NCI-H526 treated with DMSO at 0.1 percent for 48 hours (cell line): Measurements from ENCODE around the gene OR52E1.
"Not testable (repeated sequence)": the region's sequence is repeated elsewhere in the genome, so short reads cannot be mapped to it uniquely, and the experiment has no call there.

Experiments
- DNase-seq: peaks from one replicate; lab custom pipeline; 2025; lab: John Stamatoyannopoulos, UW

Gene OR52E1

DNA sequence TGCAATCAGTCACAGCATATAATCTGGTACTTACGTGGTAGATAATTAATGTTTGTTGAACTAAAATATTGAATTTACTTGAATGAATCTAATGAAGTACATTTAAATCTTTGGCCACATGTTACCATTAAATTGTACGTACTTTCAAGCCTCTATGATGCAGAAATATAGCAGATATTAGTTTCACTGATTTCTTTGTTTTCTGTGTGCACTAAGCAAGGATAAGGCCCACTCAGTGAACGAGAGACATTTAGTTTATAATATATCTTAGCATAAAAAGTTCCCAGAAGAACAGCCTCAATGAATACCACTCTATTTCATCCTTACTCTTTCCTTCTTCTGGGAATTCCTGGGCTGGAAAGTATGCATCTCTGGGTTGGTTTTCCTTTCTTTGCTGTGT, at the start of gene OR52E1:
OR52E1 (plus strand) TSS at position 301 of the 400 bp plus-strand sequence.
- DNase-seq, result no peak

DNA sequence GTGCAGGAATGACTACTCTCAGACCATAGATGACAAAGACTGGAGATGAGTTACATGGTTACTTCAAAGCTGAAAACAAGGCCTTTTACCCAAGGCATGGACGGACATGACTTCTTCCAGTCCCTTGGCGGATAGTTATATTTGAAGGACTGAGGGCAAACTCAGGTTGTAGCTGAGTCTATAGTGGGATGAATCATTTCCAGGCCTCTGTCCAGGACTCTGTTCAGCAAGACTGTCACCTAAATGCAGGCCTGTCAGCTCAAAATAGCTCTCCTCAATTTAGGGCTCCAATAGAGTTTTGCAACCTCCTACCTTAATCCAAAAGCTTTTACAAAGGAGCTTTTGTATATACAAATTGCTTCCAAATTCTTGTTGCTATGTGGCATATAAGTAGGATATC, 47.4 kb upstream of the OR52E1 start:
- no peak for DNase-seq

DNA sequence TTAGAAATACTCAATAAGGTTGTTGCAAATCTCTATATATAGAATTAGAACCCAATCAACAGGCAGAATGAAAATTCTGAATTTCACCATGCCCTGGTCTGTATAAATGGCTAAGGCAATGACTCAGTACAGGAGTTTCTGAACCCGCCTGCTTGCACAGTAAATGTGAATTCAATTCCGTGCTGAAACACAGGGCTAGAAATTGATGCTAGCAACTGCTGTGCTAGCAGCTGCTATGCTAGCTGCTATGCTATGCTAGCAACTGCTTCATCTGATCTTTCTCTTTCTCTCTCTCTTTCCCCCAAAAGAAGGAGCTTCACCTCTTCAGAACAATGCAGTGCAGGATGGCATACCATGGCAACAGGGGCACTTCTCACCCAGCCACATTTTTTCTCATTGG, 32.7 kb upstream of the OR52E1 start:
- DNase-seq, result no peak

DNA sequence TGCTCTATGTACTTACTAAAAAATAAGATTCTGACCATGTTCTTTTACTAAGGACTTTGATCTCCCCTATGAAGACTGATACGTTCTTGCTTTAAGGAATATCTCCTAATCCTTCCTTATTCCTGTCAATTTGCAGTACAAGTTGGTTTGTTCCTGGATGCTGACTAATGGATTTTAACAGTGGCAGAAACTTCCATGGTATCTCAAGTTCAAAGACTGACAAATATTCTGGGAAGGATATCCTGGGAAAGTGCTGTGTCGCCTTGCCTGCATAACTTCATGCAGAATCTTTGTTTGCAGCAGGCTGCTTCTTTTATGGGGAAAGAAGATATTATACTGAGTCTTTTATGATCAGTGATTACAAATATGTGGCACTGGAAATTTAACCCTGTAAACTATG, 31.4 kb upstream of the OR52E1 start:
- no peak for DNase-seq

DNA sequence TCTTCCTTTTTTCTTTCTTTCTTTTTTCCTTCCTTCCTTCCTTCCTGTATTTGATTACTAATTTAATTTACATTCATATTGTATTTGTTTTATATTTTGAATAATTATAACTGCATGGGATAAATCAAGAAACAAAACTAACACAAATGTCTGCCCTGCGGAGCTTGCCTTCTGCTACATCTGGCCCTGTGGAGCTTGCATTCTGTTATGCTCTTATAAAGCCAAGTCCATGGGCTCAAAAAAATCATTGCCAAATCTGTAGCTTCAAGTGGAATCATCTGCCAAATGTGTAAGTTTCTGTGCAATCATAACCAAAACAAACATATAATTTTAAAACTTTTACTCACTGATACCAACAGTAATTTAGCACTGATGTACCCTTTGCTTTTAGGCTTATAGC, 31.0 kb upstream of the OR52E1 start:
- DNase-seq, result no peak

DNA sequence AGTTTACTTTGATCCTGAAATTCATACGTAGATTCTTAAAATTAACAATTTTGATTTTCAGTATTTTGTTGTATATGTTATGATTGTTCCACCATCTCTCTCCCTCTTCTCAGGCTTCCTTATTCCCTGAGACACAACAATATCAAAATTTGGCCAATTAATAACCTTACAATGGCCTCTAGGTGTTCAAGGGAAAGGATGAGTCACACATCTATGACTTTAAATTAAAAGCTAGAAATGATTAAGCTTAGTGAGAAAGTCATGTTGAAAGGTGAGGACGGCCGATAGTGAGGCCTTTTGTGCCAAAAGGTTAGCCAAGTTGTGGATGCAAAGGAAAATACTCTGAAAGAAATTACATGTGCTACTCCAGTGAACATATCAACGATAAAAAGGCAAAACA, 28.5 kb upstream of the OR52E1 start:
- no peak for DNase-seq

DNA sequence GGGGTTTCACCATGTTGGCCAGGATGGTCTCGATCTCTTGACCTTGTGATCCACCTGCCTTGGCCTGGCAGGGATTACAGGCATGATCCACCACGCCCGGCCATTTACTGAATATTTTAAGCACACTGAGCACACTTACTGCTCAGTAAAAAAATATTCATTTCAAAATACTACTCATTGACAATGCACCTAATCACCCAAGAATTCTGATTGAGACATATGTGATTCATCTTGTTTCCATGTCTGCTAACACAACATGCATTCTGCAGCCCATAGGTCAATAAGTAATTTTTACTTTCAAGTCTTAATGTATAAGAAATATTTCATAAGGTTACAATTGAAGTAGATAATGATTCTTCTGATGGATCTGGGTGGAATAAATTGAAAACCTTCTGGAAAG, 27.3 kb upstream of the OR52E1 start:
- DNase-seq, result no peak

DNA sequence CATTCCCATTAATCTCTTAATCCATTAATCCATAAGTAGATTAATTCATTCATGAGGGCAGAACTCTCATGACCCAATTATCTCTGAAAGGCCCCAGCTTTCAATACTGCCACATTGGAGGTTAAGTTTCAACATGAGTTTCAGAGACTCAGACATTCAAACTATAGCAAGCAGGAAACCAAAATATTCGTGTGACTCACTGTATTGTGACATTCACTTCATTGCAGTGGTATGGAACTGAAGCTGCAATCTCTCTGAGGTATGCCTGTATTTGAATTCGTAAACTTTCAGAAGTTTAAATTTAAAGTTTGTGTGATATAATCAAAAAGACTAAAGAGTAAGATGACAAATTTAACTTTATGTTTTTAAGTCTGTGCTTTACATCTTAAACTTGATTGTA, 26.0 kb upstream of the OR52E1 start:
- DNase-seq, result no peak

DNA sequence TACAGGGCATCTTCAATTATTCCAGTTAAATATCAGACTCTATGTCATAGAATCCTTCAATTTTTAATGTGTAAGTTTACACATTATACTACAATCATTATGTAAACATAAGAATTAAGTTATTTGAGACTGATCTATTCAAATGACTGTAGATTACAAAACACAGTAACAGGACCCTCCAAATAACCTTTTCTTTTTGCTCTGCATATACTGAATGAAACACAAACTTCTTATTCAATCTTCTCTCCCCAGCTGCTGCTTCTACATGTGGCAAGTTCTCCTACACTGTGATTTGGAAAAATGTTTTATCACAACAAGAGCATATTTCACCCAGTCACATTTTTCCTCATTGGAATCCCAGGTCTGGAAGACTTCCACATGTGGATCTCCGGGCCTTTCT, 23.1 kb upstream of the OR52E1 start, which contains the start of gene OR52J3:
OR52J3 (plus strand) TSS at position 301 of the 400 bp plus-strand sequence; CDS start at position 301, 0 bp downstream.
- no peak for DNase-seq

DNA sequence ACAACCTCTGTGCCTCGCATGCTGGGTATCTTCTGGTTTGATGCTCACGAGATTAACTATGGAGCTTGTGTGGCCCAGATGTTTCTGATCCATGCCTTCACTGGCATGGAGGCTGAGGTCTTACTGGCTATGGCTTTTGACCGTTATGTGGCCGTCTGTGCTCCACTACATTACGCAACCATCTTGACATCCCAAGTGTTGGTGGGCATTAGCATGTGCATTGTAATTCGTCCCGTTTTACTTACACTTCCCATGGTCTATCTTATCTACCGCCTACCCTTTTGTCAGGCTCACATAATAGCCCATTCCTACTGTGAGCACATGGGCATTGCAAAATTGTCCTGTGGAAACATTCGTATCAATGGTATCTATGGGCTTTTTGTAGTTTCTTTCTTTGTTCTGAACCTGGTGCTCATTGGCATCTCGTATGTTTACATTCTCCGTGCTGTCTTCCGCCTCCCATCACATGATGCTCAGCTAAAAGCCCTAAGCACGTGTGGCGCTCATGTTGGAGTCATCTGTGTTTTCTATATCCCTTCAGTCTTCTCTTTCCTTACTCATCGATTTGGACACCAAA, 22.5 kb upstream of the OR52E1 start:
- DNase-seq, result no peak

DNA sequence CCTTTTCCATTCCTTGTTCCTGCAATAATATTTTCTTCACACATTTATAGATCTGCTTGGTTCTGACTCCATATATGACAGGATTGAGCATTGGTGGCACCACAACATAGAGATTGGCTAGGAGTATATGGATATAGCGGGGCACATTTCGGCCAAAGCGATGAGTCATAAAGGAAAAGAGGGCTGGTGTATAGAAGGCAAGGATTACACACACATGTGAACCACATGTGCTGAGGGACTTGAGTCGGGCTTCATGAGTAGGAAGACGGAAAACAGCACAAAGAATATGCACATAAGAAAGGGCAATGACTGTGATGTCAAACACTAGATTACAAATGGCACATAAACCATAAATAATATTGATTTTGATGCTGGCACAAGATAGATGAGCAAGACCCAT, 10.7 kb upstream of the OR52E1 start:
- not testable (repeated sequence) for DNase-seq

DNA sequence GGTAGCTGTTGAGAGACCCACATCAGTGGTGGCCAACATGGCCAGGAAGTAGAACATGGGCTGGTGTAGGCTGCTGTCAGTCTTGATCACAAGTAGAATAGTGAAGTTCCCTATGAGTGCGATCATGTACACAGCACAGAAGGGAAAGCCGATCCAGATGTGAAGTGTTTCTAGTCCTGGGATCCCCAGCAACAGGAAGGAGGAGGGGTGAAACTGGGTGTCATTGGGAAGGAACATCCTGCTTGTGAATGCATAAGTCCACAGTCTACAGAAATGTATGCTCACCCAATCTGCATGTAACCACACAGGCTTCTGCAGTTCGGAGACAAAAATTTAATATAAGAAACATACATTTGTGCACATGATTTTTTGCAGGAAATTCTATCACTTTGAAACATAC, 10.0 kb upstream of the OR52E1 start, which contains the start of gene OR52E2:
OR52E2 (minus strand) TSS at position 237 of the 400 bp plus-strand sequence; CDS start at position 237, 0 bp downstream.
- no peak for DNase-seq

DNA sequence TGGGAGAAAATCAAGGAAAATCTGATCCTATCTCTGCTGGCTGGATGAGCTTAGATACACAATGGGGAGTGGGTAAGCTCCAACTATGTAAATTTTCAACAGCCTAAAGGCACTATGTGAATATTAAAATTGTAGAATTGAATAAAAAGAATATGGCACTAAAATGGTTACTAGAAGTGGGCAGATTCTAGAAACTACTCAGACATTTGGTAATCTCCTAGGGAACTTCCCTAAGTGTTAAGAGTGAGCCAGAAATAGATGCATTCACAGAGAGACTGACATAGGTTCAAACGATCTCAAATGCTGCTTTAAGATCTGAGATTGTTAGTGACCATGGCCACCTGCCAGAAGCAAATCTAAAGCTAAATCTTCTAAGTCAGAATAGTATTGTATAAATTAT, 4.3 kb upstream of the OR52E1 start:
- no peak for DNase-seq

DNA sequence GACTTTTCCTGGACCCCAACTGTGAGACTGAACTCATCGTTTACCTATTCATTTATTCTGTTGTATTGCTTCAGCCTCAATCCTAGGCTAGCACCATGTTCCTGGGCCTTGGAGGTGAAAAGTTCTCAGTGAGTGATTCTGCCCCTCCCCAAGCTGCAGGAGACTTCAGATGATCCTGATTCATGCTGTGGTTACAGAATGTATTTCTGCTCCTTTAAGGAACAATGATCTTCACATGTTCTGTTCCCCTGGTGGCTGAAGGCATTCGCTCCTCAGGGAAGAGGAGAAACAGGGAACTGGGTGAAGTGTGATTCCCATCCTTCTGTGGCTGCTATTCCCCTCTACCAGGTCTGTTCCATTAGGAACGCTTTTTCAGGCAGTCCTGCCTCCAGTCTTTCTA, 2.4 kb downstream of the OR52E1 start:
- DNase-seq, result no peak

DNA sequence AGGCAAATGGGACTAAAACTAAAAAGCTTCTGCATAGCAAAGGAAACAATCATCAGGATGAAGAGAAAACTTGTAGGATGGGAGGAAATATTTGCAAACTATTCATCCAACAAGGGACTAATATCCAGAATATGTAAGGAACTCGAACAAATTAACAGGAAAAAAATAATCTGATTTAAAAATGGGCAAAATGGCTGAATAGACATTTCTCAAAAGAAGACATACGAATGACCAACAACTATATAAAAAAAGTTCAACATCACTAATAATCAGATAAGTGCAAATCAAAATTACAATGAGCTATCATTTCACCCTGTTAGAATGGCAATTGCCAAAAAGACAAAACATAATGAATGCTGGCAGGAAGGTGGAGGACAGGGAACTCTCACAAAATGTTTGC, 12.0 kb downstream of the OR52E1 start:
- DNase-seq, result no peak

DNA sequence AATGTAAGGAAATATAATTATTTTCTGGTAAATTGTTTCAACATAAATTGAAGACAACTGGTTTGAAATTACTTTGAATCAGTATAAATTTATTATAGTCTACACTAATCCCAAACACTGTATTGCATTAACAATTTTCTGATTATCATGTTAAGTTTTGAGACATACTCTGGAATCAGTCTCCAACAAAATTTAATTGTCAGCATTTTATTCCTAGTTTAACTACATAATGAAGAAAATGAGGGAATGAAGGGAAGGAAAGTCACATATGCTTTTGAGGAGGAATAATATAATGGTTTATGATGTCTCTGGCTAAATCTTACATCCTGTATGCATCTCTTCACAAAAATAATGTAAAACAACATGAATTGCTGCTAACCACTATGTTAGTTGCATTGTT, 14.2 kb downstream of the OR52E1 start:
- no peak for DNase-seq

DNA sequence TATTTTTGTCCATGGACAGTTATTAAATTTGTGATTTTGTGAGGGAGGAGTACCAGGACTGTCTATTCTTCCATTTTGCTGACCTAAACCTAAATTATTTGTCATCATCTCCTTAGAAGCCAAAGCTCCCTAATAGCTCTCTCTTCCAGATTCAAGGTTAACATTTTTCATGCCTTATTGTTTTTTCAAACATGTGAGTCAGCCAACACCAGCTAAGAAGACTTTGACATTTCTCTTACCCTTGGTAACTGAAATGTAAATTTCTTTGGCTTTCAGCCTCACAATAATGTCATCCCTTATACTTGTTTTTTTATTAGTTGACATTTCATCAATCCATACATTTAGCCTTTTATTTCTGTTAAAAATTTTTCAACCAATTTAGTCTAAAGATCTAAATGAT, 19.2 kb downstream of the OR52E1 start:
- DNase-seq, result no peak

DNA sequence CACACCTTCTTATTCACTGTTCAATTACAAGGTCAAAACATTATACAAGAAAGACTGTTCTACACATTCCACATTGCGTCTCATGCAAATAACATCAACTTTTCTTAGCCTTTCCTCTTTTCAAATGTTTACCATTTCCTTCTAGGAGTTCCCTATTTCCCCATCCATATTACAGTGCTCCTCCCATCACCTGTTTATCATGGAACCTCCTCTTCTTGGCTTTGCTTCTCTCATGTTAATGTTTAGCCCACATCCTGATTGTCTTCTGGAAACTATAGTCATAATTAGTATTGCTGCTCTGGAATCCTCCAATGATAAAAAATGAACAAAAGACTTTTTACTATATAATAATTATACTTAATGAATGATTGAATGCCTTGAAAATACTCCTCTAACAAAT, 21.3 kb downstream of the OR52E1 start:
- no peak for DNase-seq

DNA sequence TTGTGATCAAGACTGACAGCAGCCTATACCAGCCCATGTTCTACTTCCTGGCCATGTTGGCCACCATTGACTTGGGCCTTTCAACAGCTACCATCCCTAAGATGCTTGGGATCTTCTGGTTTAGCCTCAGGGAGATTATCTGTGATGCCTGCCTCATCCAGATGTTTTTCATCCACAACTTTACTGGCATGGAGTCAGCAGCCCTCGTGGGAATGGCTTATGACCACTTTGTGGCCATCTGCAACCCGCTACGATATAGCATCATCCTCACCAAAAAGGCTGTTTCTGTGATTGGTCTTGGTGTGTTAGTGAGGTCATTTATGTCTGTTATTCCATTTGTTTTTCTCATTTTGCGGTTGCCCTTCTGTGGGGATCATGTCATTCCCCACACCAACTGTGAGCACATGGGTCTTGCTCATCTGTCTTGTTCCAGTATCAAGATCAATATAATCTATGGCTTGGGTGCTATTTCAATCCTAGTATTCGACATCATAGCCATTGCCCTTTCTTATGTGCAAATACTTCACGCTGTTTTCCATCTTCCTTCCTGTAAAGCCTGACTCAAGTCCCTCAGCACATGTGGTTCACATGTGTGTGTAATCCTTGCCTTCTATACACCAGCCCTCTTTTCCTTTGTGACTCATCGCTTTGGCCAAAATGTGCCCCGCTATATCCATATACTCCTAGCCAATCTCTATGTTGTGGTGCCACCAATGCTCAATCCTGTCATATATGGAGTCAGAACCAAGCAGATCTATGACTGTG, 23.6 kb downstream of the OR52E1 start:
- DNase-seq, result no peak

DNA sequence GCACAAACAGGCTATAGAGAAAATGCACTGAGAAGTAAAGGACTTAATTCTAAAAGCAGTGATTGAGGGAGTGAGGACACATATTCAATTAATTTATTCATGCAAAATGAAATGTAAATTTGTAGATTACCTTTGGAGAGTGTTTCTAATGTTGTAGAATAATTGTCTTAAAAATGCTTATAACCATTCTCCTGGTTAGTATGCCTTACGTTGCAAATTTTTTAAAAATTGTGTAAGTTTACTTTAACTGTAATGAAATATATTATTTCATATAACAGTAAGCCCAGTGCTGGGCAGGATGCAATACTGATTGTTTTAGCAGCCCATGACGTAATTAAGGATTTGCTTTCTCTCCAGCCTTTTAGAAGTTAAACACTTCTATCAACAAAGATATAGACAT, 26.6 kb downstream of the OR52E1 start:
- DNase-seq, result no peak

DNA sequence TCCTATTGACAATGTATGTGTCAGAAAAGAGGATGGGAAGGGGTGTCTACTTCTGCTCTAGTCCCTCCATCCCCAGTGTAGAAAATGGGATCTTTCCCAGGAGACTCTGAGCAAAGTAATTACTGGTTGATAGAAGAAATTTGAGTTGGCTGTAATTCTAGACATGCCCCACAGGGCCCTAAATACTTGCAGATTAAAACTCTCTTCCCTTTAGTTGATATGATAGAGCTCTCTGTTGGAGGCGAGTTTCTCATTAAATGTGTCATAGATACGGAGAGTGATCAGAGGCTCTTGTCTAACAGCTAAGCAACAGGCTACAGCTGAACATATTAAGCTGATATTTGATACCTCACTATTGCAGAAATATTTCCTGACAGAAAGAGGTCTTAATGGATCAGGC, 32.9 kb downstream of the OR52E1 start:
- no peak for DNase-seq

DNA sequence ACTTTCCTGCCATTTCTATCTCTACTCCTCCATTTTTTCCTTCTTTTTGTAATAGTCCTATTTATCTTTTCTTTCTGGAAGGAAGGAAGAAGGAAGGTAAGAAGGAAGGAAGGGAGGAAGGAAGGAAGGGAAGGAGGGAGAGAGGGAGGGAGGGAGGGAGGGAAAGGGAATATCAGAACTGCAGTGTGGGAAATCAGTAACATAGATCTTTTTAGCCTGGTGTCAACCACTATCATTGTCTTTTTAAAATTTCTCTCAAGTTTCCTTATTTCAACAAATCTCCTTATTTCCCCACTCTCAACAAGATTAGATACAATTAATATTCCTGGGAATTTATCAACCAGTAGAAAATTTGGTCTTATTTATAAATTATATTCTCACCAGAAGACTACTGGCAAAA, 33.7 kb downstream of the OR52E1 start:
- DNase-seq, result no peak

DNA sequence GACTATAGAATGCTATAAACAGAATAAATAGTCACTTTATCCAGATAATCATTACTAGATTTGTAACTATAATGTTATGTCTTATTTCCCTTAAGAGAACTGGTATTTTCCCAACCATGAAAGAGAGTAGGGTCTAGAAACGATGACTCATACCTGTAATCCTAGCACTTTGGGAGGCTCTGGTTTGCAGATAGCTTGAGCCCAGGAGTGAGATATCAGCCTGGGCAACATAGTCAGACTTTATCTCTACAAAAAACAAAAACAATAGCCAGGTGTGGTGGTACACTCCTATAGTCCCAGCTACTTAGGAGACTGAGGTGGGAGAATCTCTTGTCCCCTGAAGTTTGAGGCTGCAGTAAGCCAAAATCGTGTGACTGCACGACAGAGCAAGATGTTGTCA, 37.9 kb downstream of the OR52E1 start:
- no peak for DNase-seq

DNA sequence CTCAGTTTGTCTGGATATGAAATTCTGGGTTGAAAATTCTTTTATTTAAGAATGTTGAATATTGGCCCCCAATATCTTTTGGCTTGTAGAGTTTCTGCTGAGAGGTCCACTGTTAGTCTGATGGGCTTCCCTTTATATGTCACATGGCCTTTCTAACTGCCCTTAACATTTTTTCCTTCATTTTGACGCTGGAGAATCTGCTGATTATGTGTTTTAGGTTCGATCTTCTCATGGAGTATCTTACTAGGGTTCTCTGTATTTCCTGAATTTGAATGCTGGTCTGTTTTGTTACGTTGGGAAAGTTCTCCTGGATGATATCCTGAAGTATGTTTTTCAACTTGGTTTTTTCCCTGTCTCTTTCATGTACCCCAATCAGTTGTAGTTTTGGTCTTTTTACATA, 46.0 kb downstream of the OR52E1 start:
- DNase-seq, result no peak
